ENCODE data around the gene GRB2. TPM values are rescaled to one million over a fixed set of nuclear protein-coding genes. Genes with fewer than 3 reads are reported as not detected.
"Not testable (repeated sequence)": the region's sequence is repeated elsewhere in the genome, so short reads cannot be mapped to it uniquely, and the experiment has no call there.

GRB2 gene
- total RNA-seq, 6 donors from 2014 or later: 103 to 168 (median 151) TPM

DNA sequence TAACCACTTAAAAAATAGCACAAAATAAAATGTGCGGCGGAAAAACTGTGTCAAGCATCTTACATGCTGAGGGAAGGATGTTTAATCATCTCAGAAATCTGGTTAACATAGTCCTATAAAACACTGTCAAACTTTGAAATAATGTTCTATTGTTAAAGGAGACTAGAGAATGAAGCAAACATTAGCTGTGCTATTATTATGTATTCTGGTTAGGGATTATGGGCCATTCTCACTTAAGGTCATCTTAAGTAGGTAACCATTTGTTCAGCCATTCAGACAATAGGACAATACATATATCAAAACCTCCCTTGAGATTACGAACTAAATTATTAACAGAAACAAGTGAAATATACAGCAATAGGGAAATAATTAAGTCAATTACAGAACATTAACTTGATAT is 24.7 kb downstream of the GRB2 start:
- Histone ChIP-seq H3K9me3 (no peaks in the 10 kb centered on the region), H3K4me3 (no peak overlapping the region), H3K27me3 (no peaks in the 10 kb centered on the region), H3K4me1 (peaks cover 16 to 54% (median 20%) of the 10 kb centered on the region in 4 donors), H3K36me3 (peaks cover 0 to 7% (median 0%) of the 10 kb centered on the region in 4 donors), H3K27ac (no peak overlapping the region)
- WGBS, 2 donors: 73% methylated on average over 3 of the region's 3 CpGs
- DNase-seq: no peak
- no peak for ATAC-seq (ENCODE audit: low FRiP score in 2 of 2)
- TF ChIP-seq POLR2A (IDR thresholded peaks at IDR 0.05) (no peak), EP300 (IDR thresholded peaks at IDR 0.05) (no peak), POLR2AphosphoS5 (IDR thresholded peaks at IDR 0.05) (no peak)
- TF ChIP-seq, protein P1, sequence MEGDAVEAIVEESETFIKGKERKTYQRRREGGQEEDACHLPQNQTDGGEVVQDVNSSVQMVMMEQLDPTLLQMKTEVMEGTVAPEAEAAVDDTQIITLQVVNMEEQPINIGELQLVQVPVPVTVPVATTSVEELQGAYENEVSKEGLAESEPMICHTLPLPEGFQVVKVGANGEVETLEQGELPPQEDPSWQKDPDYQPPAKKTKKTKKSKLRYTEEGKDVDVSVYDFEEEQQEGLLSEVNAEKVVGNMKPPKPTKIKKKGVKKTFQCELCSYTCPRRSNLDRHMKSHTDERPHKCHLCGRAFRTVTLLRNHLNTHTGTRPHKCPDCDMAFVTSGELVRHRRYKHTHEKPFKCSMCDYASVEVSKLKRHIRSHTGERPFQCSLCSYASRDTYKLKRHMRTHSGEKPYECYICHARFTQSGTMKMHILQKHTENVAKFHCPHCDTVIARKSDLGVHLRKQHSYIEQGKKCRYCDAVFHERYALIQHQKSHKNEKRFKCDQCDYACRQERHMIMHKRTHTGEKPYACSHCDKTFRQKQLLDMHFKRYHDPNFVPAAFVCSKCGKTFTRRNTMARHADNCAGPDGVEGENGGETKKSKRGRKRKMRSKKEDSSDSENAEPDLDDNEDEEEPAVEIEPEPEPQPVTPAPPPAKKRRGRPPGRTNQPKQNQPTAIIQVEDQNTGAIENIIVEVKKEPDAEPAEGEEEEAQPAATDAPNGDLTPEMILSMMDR (IDR thresholded peaks at IDR 0.05): no peak

DNA sequence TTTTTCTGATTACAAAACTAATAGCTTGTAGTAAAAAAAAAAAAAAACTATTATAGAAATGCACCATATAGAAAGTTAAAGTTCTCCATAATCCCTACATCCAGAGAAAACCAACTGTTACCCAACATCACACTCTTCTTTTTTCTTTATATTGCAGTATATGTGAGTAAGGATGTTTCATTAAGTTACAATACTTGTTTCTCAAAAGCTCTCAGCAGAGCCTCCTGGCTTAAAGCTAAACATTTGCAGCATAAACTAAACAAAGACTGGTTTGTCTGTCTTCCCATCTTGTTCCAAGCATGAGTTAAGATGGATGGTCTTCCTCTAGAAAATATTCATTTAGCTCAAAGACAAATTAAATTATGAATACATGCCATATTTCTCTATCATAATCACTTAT is 25.2 kb downstream of the GRB2 start:
- H3K36me3 ChIP-seq: peaks cover 0 to 11% (median 0%) of the 10 kb centered on the region in 4 donors
- H3K9me3 ChIP-seq: no peaks in the 10 kb centered on the region
- no peak for DNase-seq
- H3K4me1 ChIP-seq: peaks cover 11 to 50% (median 19%) of the 10 kb centered on the region in 4 donors
- H3K4me3 ChIP-seq: no peak overlapping the region
- TF ChIP-seq EP300 (IDR thresholded peaks at IDR 0.05): no peak
- TF ChIP-seq POLR2AphosphoS5 (IDR thresholded peaks at IDR 0.05): no peak
- TF ChIP-seq, protein P1 (IDR thresholded peaks at IDR 0.05): no peak
- no peak for TF ChIP-seq POLR2A (IDR thresholded peaks at IDR 0.05)
- no peaks in the 10 kb centered on the region for H3K27me3 ChIP-seq
- peak overlapping the region in 1 of 4 donors; percentile 34 for H3K27ac ChIP-seq
- ATAC-seq (ENCODE audit: low FRiP score in 2 of 2): no peak

DNA sequence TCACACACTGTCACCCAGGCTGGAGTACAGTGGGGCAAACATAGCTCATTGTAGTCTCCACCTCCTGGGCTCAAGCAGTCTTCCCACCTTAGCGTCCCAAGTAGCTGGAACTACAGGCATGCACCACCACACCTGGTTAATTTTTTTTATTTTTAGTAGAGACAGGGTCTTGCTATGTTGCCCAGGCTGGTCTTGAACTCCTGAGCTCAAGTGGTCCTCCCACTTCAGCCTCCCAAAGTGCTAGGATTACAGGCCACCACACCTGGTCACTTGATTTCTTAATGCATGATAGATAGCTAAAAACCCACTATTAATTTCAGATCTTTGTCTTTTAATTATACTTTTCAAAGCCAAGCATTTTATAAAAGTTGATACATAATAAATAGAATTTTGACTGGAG is 26.1 kb downstream of the GRB2 start:
- H3K27ac ChIP-seq; H3K4me3 ChIP-seq; H3K27me3 ChIP-seq; ATAC-seq (ENCODE audit: low FRiP score in 2 of 2); DNase-seq; H3K9me3 ChIP-seq: not testable (repeated sequence)
- 80 to 84% methylated on average over 1 of the region's 1 CpG for WGBS, 2 donors
- Histone ChIP-seq H3K36me3 (peaks cover 0 to 20% (median 3%) of the 10 kb centered on the region in 4 donors), H3K4me1 (peaks cover 9 to 44% (median 19%) of the 10 kb centered on the region in 4 donors)

DNA sequence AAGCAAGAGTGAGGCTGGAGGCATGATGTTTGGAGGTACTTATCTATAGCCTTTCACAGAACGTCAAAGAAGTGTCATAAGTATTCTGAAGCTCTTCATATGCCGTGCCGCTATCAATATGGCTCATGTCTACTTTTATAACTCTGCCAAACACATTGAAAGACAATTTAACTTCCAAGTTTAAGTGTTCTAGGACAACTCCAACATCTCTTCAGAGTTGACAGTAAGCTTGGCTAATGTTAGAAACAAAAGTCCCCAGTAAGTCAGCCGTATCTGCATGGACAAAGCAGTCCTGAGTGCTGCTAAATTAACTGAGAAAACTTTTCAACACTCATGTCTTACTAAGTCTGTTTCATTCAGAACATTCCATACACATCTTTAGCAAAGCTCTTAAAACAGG is 32.2 kb downstream of the GRB2 start:
- Histone ChIP-seq H3K9me3 (no peaks in the 10 kb centered on the region), H3K36me3 (peaks cover 0 to 21% (median 3%) of the 10 kb centered on the region in 4 donors), H3K27me3 (no peaks in the 10 kb centered on the region), H3K4me3 (no peak overlapping the region), H3K4me1 (peaks cover 24 to 36% (median 27%) of the 10 kb centered on the region in 4 donors), H3K27ac (no peak overlapping the region)
- ATAC-seq (ENCODE audit: low FRiP score in 2 of 2) (no peak), DNase-seq (no peak)
- WGBS, 2 donors: 58 to 63% methylated on average over 4 of the region's 4 CpGs
- TF ChIP-seq POLR2AphosphoS5 (IDR thresholded peaks at IDR 0.05): no peak
- no peak for TF ChIP-seq EP300 (IDR thresholded peaks at IDR 0.05)
- TF ChIP-seq, protein P1 (IDR thresholded peaks at IDR 0.05): no peak
- no peak for TF ChIP-seq POLR2A (IDR thresholded peaks at IDR 0.05)

DNA sequence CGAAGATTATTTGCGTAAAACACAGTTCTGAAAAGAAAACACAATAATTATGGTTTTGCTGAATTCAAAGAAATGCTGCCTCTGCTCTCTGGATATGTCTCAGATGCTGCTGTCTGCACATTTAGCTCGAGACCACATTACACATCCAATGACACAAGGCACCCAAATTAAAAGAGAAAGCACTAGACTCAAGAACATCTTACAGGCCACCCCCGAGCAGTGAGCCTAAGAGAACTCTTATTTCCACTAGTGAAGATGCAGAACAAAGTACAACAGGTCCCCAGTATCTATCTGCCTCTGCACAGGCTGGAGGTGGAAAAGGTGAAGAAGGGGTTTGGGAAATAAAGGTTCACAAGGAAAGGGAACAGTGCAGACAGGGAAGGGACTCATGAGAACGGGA is 33.5 kb downstream of the GRB2 start:
- H3K27ac ChIP-seq: no peak overlapping the region

DNA sequence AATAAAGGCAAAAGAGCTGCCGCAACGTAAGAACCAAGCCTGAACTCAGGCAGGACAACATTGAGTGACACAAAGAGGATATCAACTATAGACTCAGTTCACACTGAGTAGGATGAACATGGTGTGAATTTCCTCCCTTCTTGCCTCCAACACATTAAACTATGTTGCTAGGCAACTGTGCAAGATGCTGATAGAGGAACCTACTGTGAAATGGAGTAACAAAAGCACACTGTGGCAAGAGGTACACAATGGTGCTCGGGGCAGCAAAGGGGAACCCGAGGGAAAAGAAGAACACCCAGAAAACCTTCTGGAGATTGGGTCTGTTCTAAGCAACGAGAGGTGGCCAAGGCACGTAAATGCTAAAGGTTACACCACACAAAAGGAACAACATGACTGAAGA is 34.1 kb downstream of the GRB2 start:
- 57 to 81% methylated on average over 6 of the region's 6 CpGs for WGBS, 2 donors
- peaks cover 31 to 52% (median 35%) of the 10 kb centered on the region in 4 donors for H3K4me1 ChIP-seq
- ATAC-seq (ENCODE audit: low FRiP score in 2 of 2): peak; percentile 67 to 72

More for the DNA sequence above, 33.5 kb downstream of the GRB2 start:
- H3K36me3 ChIP-seq: peaks cover 0 to 21% (median 3%) of the 10 kb centered on the region in 4 donors
- WGBS, 2 donors: 86% methylated on average over 5 of the region's 5 CpGs
- no peak overlapping the region for H3K4me3 ChIP-seq
- TF ChIP-seq EP300 (IDR thresholded peaks at IDR 0.05) (no peak), POLR2A (IDR thresholded peaks at IDR 0.05) (no peak)
- ATAC-seq (ENCODE audit: low FRiP score in 2 of 2) (no peak), DNase-seq (no peak)
- no peaks in the 10 kb centered on the region for H3K9me3 ChIP-seq
- H3K4me1 ChIP-seq: peaks cover 26 to 46% (median 30%) of the 10 kb centered on the region in 4 donors
- H3K27me3 ChIP-seq: no peaks in the 10 kb centered on the region

More for the DNA sequence above, 34.1 kb downstream of the GRB2 start:
- no peak overlapping the region for H3K27ac ChIP-seq
- H3K4me3 ChIP-seq: no peak overlapping the region
- H3K27me3 ChIP-seq: no peaks in the 10 kb centered on the region
- H3K36me3 ChIP-seq: peaks cover 0 to 20% (median 3%) of the 10 kb centered on the region in 4 donors
- H3K9me3 ChIP-seq: no peaks in the 10 kb centered on the region
- TF ChIP-seq POLR2AphosphoS5 (IDR thresholded peaks at IDR 0.05) (no peak), EP300 (IDR thresholded peaks at IDR 0.05) (no peak), POLR2A (IDR thresholded peaks at IDR 0.05) (no peak)
- TF ChIP-seq, protein P1 (IDR thresholded peaks at IDR 0.05): no peak
- DNase-seq: no peak

All from upper lobe of left lung (tissue), 6 donors.